GM12874 (cell line): Measurements from ENCODE around the gene RAPGEF2.

Source experiments
- CTCF ChIP-seq: IDR thresholded peaks from 2 replicates; pipeline ENCODE4 v1.5.1; 2011; ENCODE audit warnings: low read depth, mild to moderate bottlenecking, control low read depth, low read length, moderate library complexity; ENCODE audit not compliant: insufficient read depth

RAPGEF2 gene

GRCh38 chr4:159134429-159134828 is 31.6 kb downstream of the RAPGEF2 start:
- TF ChIP-seq CTCF: no peak

DNA sequence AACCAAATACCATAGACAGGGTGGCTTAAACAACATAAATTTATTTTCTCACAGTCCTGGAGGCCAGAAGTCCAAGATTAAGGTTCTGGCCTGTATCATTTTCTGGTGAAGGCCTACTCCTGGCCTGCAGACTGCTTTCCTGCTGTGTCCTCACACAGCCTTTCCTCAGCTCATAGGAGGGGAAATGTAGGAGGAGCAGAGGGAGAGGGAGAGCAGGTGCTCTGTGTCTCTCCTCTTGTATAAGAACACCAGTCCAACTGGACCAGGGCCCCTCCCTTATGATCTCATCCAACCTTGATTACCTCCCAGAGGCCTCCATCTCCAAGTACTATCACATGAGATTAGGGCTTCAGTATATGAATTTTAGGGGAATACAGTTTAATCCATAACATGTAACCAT is 34.3 kb downstream of the RAPGEF2 start:
- TF ChIP-seq CTCF: no peak

DNA sequence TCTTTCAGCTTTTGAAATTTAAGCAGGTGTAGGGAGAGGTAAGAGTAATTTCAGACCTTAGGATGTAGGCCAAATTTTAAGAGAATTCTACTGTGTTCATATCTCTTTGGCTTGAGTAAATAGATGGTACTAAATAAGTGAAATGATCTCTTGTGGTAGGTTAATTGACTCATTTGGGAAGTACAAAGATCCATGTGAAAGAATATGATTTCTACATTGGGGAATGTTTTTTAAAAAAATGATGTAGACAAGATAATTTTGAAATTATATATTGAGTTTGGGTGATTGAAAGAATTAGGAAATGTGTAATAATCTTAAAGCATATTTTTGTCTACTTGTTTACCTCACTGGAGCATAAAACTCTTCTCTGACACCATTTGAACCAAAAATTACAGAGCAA is 35.6 kb downstream of the RAPGEF2 start:
- no peak for TF ChIP-seq CTCF

DNA sequence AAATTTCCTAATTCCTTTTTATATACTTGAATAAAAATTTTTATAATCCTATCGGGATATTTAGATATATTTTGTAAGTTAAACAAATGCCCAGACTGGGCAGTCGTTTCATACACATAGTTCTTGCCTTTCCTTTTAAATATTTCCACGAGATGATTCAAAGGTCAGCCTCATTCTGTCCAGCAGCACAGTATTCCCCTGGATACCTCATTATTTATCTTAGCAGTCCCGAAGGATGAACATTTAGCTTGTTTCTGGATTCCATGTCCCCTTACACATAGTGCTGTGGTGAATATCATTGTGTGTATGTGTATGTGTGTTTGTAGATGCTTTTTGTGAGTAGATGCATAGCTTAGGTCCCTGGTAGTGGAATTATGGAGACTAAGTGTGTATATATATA is 38.3 kb downstream of the RAPGEF2 start:
- no peak for TF ChIP-seq CTCF

DNA sequence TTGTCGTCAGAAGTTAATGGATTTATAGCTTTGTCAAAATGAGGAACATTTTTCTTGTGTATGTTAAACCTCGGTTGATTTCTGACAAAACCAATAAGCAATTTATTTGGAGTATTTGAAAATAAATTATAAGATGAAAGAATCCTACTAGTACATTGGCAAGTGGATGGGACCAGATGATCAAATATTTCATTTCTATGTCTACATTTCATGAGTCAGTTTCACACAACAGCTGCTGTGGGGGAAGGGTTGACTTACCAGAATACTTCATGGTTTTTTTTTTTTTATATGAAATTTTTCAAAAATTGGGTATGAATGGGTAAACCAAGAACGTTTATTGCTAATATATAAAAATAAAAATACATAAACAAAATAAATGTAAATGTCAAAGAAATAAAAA is 39.4 kb downstream of the RAPGEF2 start:
- no peak for TF ChIP-seq CTCF

GRCh38 chr4:159142681-159143384 is 40.0 kb downstream of the RAPGEF2 start:
- no peak for TF ChIP-seq CTCF

- no peak for TF ChIP-seq CTCF
These were observed 40.8 kb downstream of the RAPGEF2 start for GRCh38 chr4:159143687-159144086.
